Fibroblast of pulmonary artery (primary cell): Measurements from ENCODE around the gene STPG4.
A peak's percentile ranks its signal among the peaks of the same experiment; 100 is the strongest.

Experiments used
- DNase-seq: peaks from one replicate; pipeline ENCODE4 v3.0.0-alpha.2; 2010; ENCODE audit warnings: low read depth
- H3K4me3 ChIP-seq: replicated peaks from 2 replicates; pipeline ENCODE4 v1.5.1; 2011; ENCODE audit warnings: low read depth, mild to moderate bottlenecking, control low read depth, low read length, moderate library complexity
- TF ChIP-seq, protein P1 (sequence below): IDR thresholded peaks from 2 replicates; pipeline ENCODE4 v1.5.1; 2011; ENCODE audit warnings: mild to moderate bottlenecking, control low read depth, low read length, inconsistent platforms; ENCODE audit errors: missing control alignments

The STPG4 gene

GRCh38 chr2:47097563-47097962 lies 57.5 kb downstream of the STPG4 start:
- H3K4me3 ChIP-seq: no peak overlapping the region
- TF ChIP-seq, protein P1, sequence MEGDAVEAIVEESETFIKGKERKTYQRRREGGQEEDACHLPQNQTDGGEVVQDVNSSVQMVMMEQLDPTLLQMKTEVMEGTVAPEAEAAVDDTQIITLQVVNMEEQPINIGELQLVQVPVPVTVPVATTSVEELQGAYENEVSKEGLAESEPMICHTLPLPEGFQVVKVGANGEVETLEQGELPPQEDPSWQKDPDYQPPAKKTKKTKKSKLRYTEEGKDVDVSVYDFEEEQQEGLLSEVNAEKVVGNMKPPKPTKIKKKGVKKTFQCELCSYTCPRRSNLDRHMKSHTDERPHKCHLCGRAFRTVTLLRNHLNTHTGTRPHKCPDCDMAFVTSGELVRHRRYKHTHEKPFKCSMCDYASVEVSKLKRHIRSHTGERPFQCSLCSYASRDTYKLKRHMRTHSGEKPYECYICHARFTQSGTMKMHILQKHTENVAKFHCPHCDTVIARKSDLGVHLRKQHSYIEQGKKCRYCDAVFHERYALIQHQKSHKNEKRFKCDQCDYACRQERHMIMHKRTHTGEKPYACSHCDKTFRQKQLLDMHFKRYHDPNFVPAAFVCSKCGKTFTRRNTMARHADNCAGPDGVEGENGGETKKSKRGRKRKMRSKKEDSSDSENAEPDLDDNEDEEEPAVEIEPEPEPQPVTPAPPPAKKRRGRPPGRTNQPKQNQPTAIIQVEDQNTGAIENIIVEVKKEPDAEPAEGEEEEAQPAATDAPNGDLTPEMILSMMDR: no peak
- DNase-seq: no peak

DNA sequence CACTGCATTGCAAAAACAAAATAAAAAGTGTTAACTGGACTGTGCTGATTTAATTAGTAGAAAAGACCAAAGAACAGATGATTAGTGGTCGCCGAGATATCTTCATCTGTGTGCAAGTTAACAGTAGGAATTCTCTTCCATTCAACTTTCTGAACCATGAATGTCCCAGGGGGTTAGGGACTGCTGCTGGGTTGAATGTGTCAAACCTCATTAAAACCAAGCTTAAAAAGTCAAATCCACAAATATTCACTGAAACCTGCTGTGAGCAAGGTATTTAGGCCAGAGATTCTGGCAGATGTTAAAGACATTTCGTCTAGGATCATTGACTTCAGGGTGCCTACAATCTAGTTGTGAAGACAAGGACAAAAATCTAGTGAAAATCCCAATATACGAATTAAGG lies 58.7 kb downstream of the STPG4 start:
- TF ChIP-seq, protein P1: no peak

DNA sequence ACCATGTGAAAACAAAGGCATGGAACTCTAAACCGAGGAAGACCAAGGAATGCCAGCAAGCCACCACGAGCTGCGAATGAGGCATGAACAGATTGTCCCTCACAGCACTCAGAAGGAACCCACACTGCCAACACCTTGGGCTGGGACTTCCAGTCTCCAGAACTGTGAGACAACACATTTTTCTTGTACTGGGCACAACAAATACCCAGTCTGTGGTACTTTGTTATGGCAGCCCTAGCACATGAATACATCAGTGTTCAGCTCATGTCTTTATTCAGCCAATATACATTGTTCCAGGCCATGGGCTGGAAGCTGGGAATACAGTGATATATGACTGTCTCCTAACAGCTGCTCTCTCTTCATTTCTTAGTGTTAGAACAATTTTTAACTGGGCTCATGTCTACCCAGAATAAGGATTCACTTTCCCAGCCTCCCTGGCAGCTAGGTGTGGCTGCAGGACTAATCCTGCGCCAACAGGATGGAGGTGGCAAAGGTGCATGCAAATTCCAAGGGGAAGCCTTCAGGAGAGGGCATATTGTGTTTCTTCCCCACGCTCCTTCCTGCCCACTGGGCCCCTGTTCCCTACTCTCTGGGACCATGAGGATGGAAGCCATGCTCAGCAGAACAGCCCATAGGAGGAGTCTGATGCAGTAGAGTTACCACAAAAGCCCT lies 59.6 kb downstream of the STPG4 start:
- TF ChIP-seq, protein P1: no peak
- H3K4me3 ChIP-seq: no peak overlapping the region
- DNase-seq: no peak

More for the DNA sequence above, 58.7 kb downstream of the STPG4 start:
- no peak overlapping the region for H3K4me3 ChIP-seq
- DNase-seq: no peak

- H3K4me3 ChIP-seq: no peak overlapping the region
- TF ChIP-seq, protein P1: no peak
- DNase-seq: no peak
These were observed 60.5 kb downstream of the STPG4 start for GRCh38 chr2:47094511-47095142.

DNA sequence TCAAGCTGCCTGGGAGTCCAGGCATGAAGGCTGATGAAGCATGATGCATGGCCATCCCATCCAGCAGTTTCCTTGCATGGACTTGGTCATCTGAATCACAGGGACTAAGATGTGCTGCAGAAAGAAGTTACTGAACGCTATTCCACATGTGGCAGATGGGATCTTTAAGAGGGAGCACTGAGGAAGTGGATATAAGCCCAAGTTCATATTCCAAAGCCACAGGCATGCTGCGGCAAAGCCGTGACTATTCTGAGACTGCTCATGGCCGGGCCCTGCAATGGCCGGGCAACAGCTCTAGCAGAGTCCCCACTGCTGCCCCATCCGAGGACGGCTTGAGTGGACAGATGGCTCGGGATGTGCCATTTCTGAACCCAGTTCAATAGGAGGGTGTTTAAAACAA lies 61.5 kb downstream of the STPG4 start:
- TF ChIP-seq, protein P1: no peak
- no peak for DNase-seq
- H3K4me3 ChIP-seq: no peak overlapping the region

- TF ChIP-seq, protein P1: no peak
- H3K4me3 ChIP-seq: no peak overlapping the region
- no peak for DNase-seq
These were observed 62.6 kb downstream of the STPG4 start for GRCh38 chr2:47092465-47092864.

- TF ChIP-seq, protein P1: no peak
- DNase-seq: peak; percentile 43
- no peak overlapping the region for H3K4me3 ChIP-seq
These were observed 64.0 kb downstream of the STPG4 start for GRCh38 chr2:47091118-47091517.
